ENCODE results near the gene YTHDF1.

Gene YTHDF1

DNA sequence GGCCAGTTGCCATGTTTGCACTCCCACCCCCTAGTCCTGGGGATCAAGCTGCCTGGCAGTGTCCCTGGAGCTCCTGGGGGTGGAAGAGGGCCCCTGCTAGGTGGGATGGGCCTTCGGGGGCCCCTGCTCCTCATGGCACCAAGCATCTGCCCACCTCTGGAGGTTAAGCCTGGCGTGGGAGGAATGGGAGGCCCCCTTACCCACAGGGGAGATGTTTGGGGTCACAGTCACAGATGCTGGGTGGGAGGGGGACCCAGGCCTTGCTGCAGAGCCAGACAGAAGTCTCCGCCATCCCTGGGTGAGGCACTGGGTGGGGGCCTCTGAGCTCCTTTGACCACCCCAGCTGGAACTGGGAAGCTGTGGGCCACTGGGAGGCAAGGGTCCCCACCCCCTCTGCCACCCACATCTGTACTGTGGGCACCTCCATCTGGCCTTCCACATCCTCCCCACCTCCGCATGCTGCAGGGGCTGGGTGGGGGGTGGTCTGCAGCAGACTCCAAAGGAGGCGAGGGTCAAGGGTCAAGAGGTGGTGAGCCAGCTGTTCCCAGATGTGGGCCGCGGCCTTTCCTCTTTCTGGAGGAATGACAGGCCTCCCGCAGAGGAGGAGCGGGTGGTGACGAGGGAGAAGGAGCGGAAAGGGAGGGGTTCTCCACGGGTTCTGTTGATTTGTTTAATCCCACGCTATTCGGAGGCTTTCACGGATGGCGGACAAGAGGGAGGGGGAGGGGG lies 41.5 kb downstream of the YTHDF1 start:
- TF ChIP-seq ZFP3 (CRISPR knock-in tag; IDR thresholded peaks at IDR 0.05) (no peak), GLIS3 (CRISPR knock-in tag; IDR thresholded peaks at IDR 0.05) (no peak), ESRRG (CRISPR knock-in tag; IDR thresholded peaks at IDR 0.05) (no peak)
- ATAC-seq: no peak

- TF ChIP-seq, protein P1, sequence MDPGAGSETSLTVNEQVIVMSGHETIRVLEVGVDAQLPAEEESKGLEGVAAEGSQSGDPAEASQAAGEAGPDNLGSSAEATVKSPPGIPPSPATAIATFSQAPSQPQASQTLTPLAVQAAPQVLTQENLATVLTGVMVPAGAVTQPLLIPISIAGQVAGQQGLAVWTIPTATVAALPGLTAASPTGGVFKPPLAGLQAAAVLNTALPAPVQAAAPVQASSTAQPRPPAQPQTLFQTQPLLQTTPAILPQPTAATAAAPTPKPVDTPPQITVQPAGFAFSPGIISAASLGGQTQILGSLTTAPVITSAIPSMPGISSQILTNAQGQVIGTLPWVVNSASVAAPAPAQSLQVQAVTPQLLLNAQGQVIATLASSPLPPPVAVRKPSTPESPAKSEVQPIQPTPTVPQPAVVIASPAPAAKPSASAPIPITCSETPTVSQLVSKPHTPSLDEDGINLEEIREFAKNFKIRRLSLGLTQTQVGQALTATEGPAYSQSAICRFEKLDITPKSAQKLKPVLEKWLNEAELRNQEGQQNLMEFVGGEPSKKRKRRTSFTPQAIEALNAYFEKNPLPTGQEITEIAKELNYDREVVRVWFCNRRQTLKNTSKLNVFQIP (CRISPR knock-in tag; IDR thresholded peaks at IDR 0.05; ENCODE audit: borderline replicate concordance, low read depth): no peak
- no peak for TF ChIP-seq ARNTL (CRISPR knock-in tag; IDR thresholded peaks at IDR 0.05; ENCODE audit: borderline replicate concordance, low read depth)
- no peak for ATAC-seq
These were observed 42.3 kb downstream of the YTHDF1 start for GRCh38 chr20:63173552-63174191.

DNA sequence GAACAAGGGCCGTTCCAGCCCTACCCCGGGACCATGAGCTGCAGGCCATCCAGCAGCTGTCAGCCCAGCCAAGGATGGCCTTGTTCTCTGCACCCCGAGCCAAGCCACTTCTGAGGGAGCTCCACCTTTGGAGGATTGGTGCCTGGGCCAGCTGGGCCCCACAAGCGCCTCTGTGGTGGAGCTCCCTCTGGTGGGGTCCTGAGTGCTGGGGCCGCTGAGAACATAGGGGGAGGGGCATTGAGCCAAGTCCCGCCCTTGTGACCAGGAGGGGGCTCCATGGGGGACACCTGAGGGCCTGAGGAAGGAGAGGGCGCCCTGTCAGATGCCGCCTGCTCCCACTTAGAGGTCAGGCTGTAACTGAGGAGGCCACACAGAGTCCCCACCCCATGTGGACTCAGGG lies 43.2 kb downstream of the YTHDF1 start:
- no peak for TF ChIP-seq ZFP30 (CRISPR knock-in tag; IDR thresholded peaks at IDR 0.05)
- no peak for TF ChIP-seq CSDC2 (CRISPR knock-in tag; IDR thresholded peaks at IDR 0.05)
- TF ChIP-seq, protein P2, sequence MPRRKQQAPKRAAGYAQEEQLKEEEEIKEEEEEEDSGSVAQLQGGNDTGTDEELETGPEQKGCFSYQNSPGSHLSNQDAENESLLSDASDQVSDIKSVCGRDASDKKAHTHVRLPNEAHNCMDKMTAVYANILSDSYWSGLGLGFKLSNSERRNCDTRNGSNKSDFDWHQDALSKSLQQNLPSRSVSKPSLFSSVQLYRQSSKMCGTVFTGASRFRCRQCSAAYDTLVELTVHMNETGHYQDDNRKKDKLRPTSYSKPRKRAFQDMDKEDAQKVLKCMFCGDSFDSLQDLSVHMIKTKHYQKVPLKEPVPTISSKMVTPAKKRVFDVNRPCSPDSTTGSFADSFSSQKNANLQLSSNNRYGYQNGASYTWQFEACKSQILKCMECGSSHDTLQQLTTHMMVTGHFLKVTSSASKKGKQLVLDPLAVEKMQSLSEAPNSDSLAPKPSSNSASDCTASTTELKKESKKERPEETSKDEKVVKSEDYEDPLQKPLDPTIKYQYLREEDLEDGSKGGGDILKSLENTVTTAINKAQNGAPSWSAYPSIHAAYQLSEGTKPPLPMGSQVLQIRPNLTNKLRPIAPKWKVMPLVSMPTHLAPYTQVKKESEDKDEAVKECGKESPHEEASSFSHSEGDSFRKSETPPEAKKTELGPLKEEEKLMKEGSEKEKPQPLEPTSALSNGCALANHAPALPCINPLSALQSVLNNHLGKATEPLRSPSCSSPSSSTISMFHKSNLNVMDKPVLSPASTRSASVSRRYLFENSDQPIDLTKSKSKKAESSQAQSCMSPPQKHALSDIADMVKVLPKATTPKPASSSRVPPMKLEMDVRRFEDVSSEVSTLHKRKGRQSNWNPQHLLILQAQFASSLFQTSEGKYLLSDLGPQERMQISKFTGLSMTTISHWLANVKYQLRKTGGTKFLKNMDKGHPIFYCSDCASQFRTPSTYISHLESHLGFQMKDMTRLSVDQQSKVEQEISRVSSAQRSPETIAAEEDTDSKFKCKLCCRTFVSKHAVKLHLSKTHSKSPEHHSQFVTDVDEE (CRISPR knock-in tag; IDR thresholded peaks at IDR 0.05): no peak
- no peak for TF ChIP-seq ZC3H10 (CRISPR knock-in tag; IDR thresholded peaks at IDR 0.05)
- no peak for TF ChIP-seq RARB (CRISPR knock-in tag; IDR thresholded peaks at IDR 0.05)
- no peak for TF ChIP-seq PPARA (CRISPR knock-in tag; IDR thresholded peaks at IDR 0.05; ENCODE audit: borderline replicate concordance)
- TF ChIP-seq SNAI2 (CRISPR knock-in tag; IDR thresholded peaks at IDR 0.05): no peak
- no peak for TF ChIP-seq PATZ1 (CRISPR knock-in tag; IDR thresholded peaks at IDR 0.05; ENCODE audit: borderline replicate concordance)
- no peak for TF ChIP-seq ISL1 (CRISPR knock-in tag; IDR thresholded peaks at IDR 0.05)
- TF ChIP-seq, protein P3, sequence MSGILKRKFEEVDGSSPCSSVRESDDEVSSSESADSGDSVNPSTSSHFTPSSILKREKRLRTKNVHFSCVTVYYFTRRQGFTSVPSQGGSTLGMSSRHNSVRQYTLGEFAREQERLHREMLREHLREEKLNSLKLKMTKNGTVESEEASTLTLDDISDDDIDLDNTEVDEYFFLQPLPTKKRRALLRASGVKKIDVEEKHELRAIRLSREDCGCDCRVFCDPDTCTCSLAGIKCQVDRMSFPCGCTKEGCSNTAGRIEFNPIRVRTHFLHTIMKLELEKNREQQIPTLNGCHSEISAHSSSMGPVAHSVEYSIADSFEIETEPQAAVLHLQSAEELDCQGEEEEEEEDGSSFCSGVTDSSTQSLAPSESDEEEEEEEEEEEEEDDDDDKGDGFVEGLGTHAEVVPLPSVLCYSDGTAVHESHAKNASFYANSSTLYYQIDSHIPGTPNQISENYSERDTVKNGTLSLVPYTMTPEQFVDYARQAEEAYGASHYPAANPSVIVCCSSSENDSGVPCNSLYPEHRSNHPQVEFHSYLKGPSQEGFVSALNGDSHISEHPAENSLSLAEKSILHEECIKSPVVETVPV (CRISPR knock-in tag; IDR thresholded peaks at IDR 0.05): no peak
- no peak for TF ChIP-seq ZNF8 (CRISPR knock-in tag; IDR thresholded peaks at IDR 0.05)
- TF ChIP-seq OSR1 (CRISPR knock-in tag; IDR thresholded peaks at IDR 0.05): no peak
- TF ChIP-seq TCF4 (CRISPR knock-in tag; IDR thresholded peaks at IDR 0.05; ENCODE audit: borderline replicate concordance): no peak
- no peak for ATAC-seq

DNA sequence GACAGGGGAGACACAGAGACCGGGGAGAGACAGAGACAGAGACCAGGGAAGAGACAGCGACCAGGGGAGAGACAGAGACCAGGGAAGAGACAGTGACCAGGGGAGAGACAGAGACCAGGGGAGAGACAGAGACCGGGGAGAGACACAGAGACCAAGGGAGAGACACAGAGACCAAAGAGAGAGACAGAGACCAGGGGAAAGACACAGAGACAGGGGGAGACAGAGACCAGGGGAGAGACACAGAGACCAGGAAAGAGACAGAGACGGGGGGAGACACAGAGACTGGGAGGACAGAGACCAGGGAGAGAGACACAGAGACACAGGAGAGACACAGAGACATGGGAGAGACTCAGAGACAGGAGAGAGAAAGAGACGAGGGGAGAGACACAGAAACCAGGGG lies 43.9 kb downstream of the YTHDF1 start:
- no peak for TF ChIP-seq PATZ1 (CRISPR knock-in tag; IDR thresholded peaks at IDR 0.05; ENCODE audit: borderline replicate concordance)
- TF ChIP-seq TOX (CRISPR knock-in tag; IDR thresholded peaks at IDR 0.05; ENCODE audit: borderline replicate concordance): no peak
- no peak for ATAC-seq
